Astrocyte of the hippocampus (primary cell): Measurements from ENCODE around the gene NIPSNAP2.
"Not testable (repeated sequence)": the region's sequence is repeated elsewhere in the genome, so short reads cannot be mapped to it uniquely, and the experiment has no call there.

Experiments
- DNase-seq: peaks from one replicate; pipeline ENCODE4 v3.0.0; 2011; ENCODE audit warnings: low read depth, low spot score

NIPSNAP2 gene

DNA sequence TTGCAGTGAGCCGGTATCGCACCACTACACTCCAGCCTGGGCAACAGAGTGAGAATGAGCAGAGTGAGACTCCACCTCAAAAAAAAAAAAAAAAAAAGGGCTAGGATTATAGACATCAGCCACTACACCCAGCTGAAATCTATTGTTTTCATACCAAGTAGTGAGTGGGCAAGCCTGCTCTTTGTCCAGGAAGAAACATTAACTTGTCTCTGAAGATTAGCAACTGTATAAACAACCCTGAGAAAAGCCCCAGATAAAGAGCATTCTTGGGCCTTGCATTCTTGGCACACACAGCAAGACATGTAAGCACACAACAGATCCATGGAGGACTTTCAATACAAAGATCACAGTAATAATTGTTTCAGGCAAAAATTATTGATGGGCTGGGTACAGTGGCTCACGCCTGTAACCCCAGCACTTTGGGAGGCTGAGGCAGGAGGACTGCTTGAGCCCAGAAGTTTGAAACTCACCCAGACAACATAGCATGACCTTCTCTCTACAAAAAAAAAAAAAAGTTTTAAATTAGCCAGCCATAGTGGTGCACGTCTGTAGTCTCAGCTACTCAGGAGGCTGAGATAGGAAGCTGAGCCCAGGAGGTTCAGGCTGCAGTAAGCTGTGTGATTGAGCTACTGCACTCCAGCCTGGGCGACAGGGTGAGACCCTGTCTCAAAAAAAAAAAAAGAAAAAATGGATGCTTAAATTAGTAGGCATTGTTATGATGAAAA lies 82.5 kb downstream of the NIPSNAP2 start:
- DNase-seq: peak; percentile 86

GRCh38 chr7:56047446-56048116 lies 83.2 kb downstream of the NIPSNAP2 start:
- not testable (repeated sequence) for DNase-seq

GRCh38 chr7:56048245-56048644 lies 83.9 kb downstream of the NIPSNAP2 start:
- no peak for DNase-seq

DNA sequence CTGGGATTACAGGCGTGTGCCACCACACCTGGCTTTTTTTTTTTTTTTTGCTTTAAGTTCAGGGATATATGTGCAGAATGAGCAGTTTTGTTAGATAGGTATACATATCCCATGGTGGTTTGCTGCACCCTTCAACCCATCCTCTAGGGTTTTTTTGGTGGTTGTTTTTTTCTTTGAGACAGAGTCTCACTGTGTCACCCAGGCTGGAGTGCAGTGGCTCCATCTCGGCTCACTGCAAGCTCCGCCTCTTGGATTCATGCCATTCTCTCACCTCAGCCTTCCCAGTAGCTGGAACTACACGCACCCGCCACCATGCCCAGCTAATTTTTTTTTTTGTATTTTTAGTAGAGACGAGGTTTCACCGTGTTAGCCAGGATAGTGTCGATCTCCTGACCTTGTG lies 84.4 kb downstream of the NIPSNAP2 start:
- peak; percentile 33 for DNase-seq
